ENCODE results near the gene KDM4C.

The KDM4C gene

GRCh38 chr9:6960777-6961176, 203.0 kb downstream of the KDM4C start:
- Mint-ChIP-seq H3K36me3 (peaks cover 11% of the 10 kb centered on the region), H3K27ac (peak overlapping the region; percentile 36), H3K4me3 (no peak overlapping the region), H3K4me1 (peaks cover 8% of the 10 kb centered on the region), H3K27me3 (no peaks in the 10 kb centered on the region), H3K9me3 (no peaks in the 10 kb centered on the region)

- H3K27ac Mint-ChIP-seq = no peak overlapping the region
- H3K4me3 Mint-ChIP-seq = no peak overlapping the region
- H3K4me1 Mint-ChIP-seq = peaks cover 15% of the 10 kb centered on the region
- no peaks in the 10 kb centered on the region for H3K27me3 Mint-ChIP-seq
- H3K36me3 Mint-ChIP-seq = peaks cover 11% of the 10 kb centered on the region
- no peaks in the 10 kb centered on the region for H3K9me3 Mint-ChIP-seq
Observed at GRCh38 chr9:6961845-6962522, 204.2 kb downstream of the KDM4C start.

- Mint-ChIP-seq H3K4me1 (peaks cover 32% of the 10 kb centered on the region), H3K4me3 (no peak overlapping the region), H3K27ac (no peak overlapping the region), H3K9me3 (no peaks in the 10 kb centered on the region), H3K27me3 (no peaks in the 10 kb centered on the region), H3K36me3 (peaks cover 3% of the 10 kb centered on the region)
Observed at GRCh38 chr9:6965566-6965965, 207.8 kb downstream of the KDM4C start.

GRCh38 chr9:6968271-6968670, 210.5 kb downstream of the KDM4C start:
- H3K9me3 Mint-ChIP-seq = no peaks in the 10 kb centered on the region
- no peaks in the 10 kb centered on the region for H3K27me3 Mint-ChIP-seq
- H3K36me3 Mint-ChIP-seq = peaks cover 1% of the 10 kb centered on the region
- peaks cover 34% of the 10 kb centered on the region for H3K4me1 Mint-ChIP-seq
- no peak overlapping the region for H3K27ac Mint-ChIP-seq
- no peak overlapping the region for H3K4me3 Mint-ChIP-seq

- Mint-ChIP-seq H3K4me1 (peaks cover 43% of the 10 kb centered on the region), H3K4me3 (no peak overlapping the region), H3K9me3 (no peaks in the 10 kb centered on the region), H3K36me3 (peaks cover 2% of the 10 kb centered on the region), H3K27ac (no peak overlapping the region), H3K27me3 (no peaks in the 10 kb centered on the region)
Observed at GRCh38 chr9:6969805-6970204, 212.0 kb downstream of the KDM4C start.

- Mint-ChIP-seq H3K27me3 (no peaks in the 10 kb centered on the region), H3K36me3 (peaks cover 2% of the 10 kb centered on the region), H3K4me1 (peaks cover 45% of the 10 kb centered on the region), H3K9me3 (no peaks in the 10 kb centered on the region), H3K4me3 (no peak overlapping the region), H3K27ac (no peak overlapping the region)
Observed at GRCh38 chr9:6973089-6973488, 215.3 kb downstream of the KDM4C start.

GRCh38 chr9:6973762-6974161, 216.0 kb downstream of the KDM4C start:
- Mint-ChIP-seq H3K9me3 (no peaks in the 10 kb centered on the region), H3K4me1 (peaks cover 45% of the 10 kb centered on the region), H3K4me3 (no peak overlapping the region), H3K27ac (no peak overlapping the region), H3K36me3 (peaks cover 5% of the 10 kb centered on the region), H3K27me3 (no peaks in the 10 kb centered on the region)

- H3K4me1 Mint-ChIP-seq = peaks cover 42% of the 10 kb centered on the region
Observed at GRCh38 chr9:6975198-6975597, 217.4 kb downstream of the KDM4C start.

GRCh38 chr9:6977761-6978160, 220.0 kb downstream of the KDM4C start:
- Mint-ChIP-seq H3K27ac (no peak overlapping the region), H3K4me3 (no peak overlapping the region), H3K9me3 (no peaks in the 10 kb centered on the region), H3K4me1 (peaks cover 31% of the 10 kb centered on the region), H3K36me3 (peaks cover 12% of the 10 kb centered on the region), H3K27me3 (no peaks in the 10 kb centered on the region)

More at GRCh38 chr9:6975198-6975597, 217.4 kb downstream of the KDM4C start:
- Mint-ChIP-seq H3K9me3 (no peaks in the 10 kb centered on the region), H3K27me3 (no peaks in the 10 kb centered on the region), H3K36me3 (peaks cover 8% of the 10 kb centered on the region), H3K4me3 (no peak overlapping the region), H3K27ac (peak overlapping the region; percentile 25)

- no peak overlapping the region for H3K4me3 Mint-ChIP-seq
- H3K27ac Mint-ChIP-seq = no peak overlapping the region
- no peaks in the 10 kb centered on the region for H3K9me3 Mint-ChIP-seq
- no peaks in the 10 kb centered on the region for H3K27me3 Mint-ChIP-seq
- H3K4me1 Mint-ChIP-seq = peaks cover 27% of the 10 kb centered on the region
- H3K36me3 Mint-ChIP-seq = peaks cover 11% of the 10 kb centered on the region
Observed at GRCh38 chr9:6978591-6978990, 220.8 kb downstream of the KDM4C start.

- Mint-ChIP-seq H3K9me3 (no peaks in the 10 kb centered on the region), H3K4me1 (no peaks in the 10 kb centered on the region), H3K4me3 (no peak overlapping the region), H3K27me3 (no peaks in the 10 kb centered on the region), H3K36me3 (peaks cover 19% of the 10 kb centered on the region), H3K27ac (no peak overlapping the region)
Observed at GRCh38 chr9:6984941-6985578, 227.3 kb downstream of the KDM4C start.

GRCh38 chr9:6986141-6986815, 228.5 kb downstream of the KDM4C start:
- Mint-ChIP-seq H3K27me3 (no peaks in the 10 kb centered on the region), H3K9me3 (no peaks in the 10 kb centered on the region), H3K36me3 (peaks cover 22% of the 10 kb centered on the region), H3K4me3 (no peak overlapping the region), H3K4me1 (no peaks in the 10 kb centered on the region), H3K27ac (no peak overlapping the region)

GRCh38 chr9:6987381-6987780, 229.6 kb downstream of the KDM4C start:
- Mint-ChIP-seq H3K36me3 (peaks cover 23% of the 10 kb centered on the region), H3K27ac (no peak overlapping the region), H3K4me3 (no peak overlapping the region), H3K9me3 (no peaks in the 10 kb centered on the region), H3K4me1 (no peaks in the 10 kb centered on the region), H3K27me3 (no peaks in the 10 kb centered on the region)

- peaks cover 28% of the 10 kb centered on the region for H3K36me3 Mint-ChIP-seq
- H3K4me1 Mint-ChIP-seq = no peaks in the 10 kb centered on the region
- H3K4me3 Mint-ChIP-seq = no peak overlapping the region
- H3K27me3 Mint-ChIP-seq = no peaks in the 10 kb centered on the region
- no peaks in the 10 kb centered on the region for H3K9me3 Mint-ChIP-seq
- H3K27ac Mint-ChIP-seq = no peak overlapping the region
Observed at GRCh38 chr9:6991418-6991817, 233.6 kb downstream of the KDM4C start.

- no peaks in the 10 kb centered on the region for H3K4me1 Mint-ChIP-seq
- H3K27me3 Mint-ChIP-seq = no peaks in the 10 kb centered on the region
- no peak overlapping the region for H3K27ac Mint-ChIP-seq
- H3K36me3 Mint-ChIP-seq = peaks cover 24% of the 10 kb centered on the region
- H3K4me3 Mint-ChIP-seq = no peak overlapping the region
- no peaks in the 10 kb centered on the region for H3K9me3 Mint-ChIP-seq
Observed at GRCh38 chr9:6996061-6996854, 238.5 kb downstream of the KDM4C start.

All from activated naive CD4-positive, alpha-beta T cell treated with anti-CD3 and anti-CD28 coated beads, Interleukin-2, amount 50 U/mL, for 24 hours (primary cell).